Gastroesophageal sphincter (tissue), 3 donors: ENCODE data around the gene PTK7.

Experiments used
- POLR2A ChIP-seq, 2 donors: fragments of 450-650 bp; IDR thresholded peaks; one replicate each; pipeline ENCODE4 v1.6.1; 2017; ENCODE audit warnings: antibody characterized with exemption in 2 of 2, mild to moderate bottlenecking in 2 of 2, moderate library complexity in 1 of 2
- POLR2AphosphoS5 ChIP-seq: sonication (generic); formaldehyde crosslinking; IDR thresholded peaks from one replicate; pipeline ENCODE4 v1.6.1; 2017; ENCODE audit warnings: antibody characterized with exemption
- TF ChIP-seq, protein P1 (sequence below), 4 experiments: fragments of 200-600 bp in 2 of 4; fragments of 450-650 bp in 2 of 4; sonication (generic) in 1 of 4; IDR thresholded peaks; one replicate each; pipeline ENCODE4 v1.5.1; 2017 to 2019; ENCODE audit warnings: antibody characterized with exemption in 4 of 4, mild to moderate bottlenecking in 2 of 4, moderate library complexity in 2 of 4

DNA sequence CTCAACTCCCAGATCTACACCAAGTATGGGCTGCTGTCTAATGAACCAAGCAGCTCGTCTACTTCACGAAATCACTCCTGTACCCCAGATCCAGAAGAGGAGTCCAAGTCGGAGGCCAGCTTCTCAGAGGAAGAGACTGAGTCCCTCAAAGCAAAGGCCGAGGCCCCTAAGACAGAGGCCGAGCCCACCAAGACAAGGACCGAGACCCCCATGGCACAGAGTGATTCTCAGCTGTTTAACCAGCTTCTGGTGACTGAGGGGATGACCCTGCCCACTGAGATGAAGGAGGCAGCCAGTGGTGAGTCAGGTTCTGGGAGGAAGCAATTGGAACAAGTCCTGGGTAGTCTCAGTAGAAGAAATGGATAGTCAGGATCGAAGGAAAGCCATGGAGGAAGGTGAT lies 111.7 kb downstream of the PTK7 start:
- TF ChIP-seq POLR2A (IDR thresholded peaks at IDR 0.05), result no peak
- TF ChIP-seq, protein P1, sequence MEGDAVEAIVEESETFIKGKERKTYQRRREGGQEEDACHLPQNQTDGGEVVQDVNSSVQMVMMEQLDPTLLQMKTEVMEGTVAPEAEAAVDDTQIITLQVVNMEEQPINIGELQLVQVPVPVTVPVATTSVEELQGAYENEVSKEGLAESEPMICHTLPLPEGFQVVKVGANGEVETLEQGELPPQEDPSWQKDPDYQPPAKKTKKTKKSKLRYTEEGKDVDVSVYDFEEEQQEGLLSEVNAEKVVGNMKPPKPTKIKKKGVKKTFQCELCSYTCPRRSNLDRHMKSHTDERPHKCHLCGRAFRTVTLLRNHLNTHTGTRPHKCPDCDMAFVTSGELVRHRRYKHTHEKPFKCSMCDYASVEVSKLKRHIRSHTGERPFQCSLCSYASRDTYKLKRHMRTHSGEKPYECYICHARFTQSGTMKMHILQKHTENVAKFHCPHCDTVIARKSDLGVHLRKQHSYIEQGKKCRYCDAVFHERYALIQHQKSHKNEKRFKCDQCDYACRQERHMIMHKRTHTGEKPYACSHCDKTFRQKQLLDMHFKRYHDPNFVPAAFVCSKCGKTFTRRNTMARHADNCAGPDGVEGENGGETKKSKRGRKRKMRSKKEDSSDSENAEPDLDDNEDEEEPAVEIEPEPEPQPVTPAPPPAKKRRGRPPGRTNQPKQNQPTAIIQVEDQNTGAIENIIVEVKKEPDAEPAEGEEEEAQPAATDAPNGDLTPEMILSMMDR (IDR thresholded peaks at IDR 0.05), result no peak
- no peak for TF ChIP-seq POLR2AphosphoS5
